ENCODE results near the gene AGER. TPM values are rescaled to one million over a fixed set of nuclear protein-coding genes. Genes with fewer than 3 reads are reported as not detected.

AGER gene
- total RNA-seq, 1 donor from 2014 or later = 1.1 TPM

- Mint-ChIP-seq H3K27me3 (ENCODE audit: insufficient read depth, low read depth) (no peaks in the 10 kb centered on the region), H3K9me3 (no peaks in the 10 kb centered on the region), H3K36me3 (peaks cover 2% of the 10 kb centered on the region), H3K27ac (no peak overlapping the region), H3K4me3 (no peak overlapping the region), H3K4me1 (peaks cover 50% of the 10 kb centered on the region)
- H4K20me1 ChIP-seq (ENCODE audit: low read depth) = no peaks in the 10 kb centered on the region
- no peaks in the 10 kb centered on the region for H3K36me3 ChIP-seq
- no peaks in the 10 kb centered on the region for H3K27me3 ChIP-seq
- H3K4me3 ChIP-seq = no peak overlapping the region
- TF ChIP-seq EZH2 (IDR thresholded peaks at IDR 0.05) = no peak
- no peak for TF ChIP-seq EZH2phosphoT487 (IDR thresholded peaks at IDR 0.05)
- peaks cover 22% of the 10 kb centered on the region for H3F3A ChIP-seq (ENCODE audit: low read depth)
- no peak overlapping the region for H3K27ac ChIP-seq
- no peaks in the 10 kb centered on the region for H3K79me2 ChIP-seq (ENCODE audit: low read depth)
- H3K4me2 ChIP-seq = no peak overlapping the region
- H2AFZ ChIP-seq (replicated peaks) = no peak overlapping the region
- no peak overlapping the region for H3K9ac ChIP-seq
- DNase-seq (ENCODE audit: low spot score) = no peak
- no peaks in the 10 kb centered on the region for H3K9me3 ChIP-seq (ENCODE audit: low read depth)
- peaks cover 23% of the 10 kb centered on the region for H3K4me1 ChIP-seq
Observed at GRCh38 chr6:32198866-32199265, 14.8 kb upstream of the AGER start.

- H3K4me2 ChIP-seq = no peak overlapping the region
- H3K9ac ChIP-seq = no peak overlapping the region
- peaks cover 22% of the 10 kb centered on the region for H3F3A ChIP-seq (ENCODE audit: low read depth)
- no peaks in the 10 kb centered on the region for H4K20me1 ChIP-seq (ENCODE audit: low read depth)
- no peaks in the 10 kb centered on the region for H3K27me3 ChIP-seq
- H3K27ac ChIP-seq = no peak overlapping the region
- Mint-ChIP-seq H3K4me1 (peaks cover 48% of the 10 kb centered on the region), H3K36me3 (peaks cover 2% of the 10 kb centered on the region), H3K27me3 (ENCODE audit: insufficient read depth, low read depth) (peaks cover 2% of the 10 kb centered on the region), H3K4me3 (no peak overlapping the region), H3K27ac (no peak overlapping the region), H3K9me3 (no peaks in the 10 kb centered on the region)
- no peaks in the 10 kb centered on the region for H3K36me3 ChIP-seq
- no peak overlapping the region for H2AFZ ChIP-seq (replicated peaks)
- no peak overlapping the region for H3K4me3 ChIP-seq
- H3K4me1 ChIP-seq = peaks cover 18% of the 10 kb centered on the region
- TF ChIP-seq CTCF (IDR thresholded peaks at IDR 0.05) = no peak
- no peak for TF ChIP-seq EZH2phosphoT487 (IDR thresholded peaks at IDR 0.05)
- no peak for TF ChIP-seq EZH2 (IDR thresholded peaks at IDR 0.05)
- H3K9me3 ChIP-seq (ENCODE audit: low read depth) = no peaks in the 10 kb centered on the region
- no peaks in the 10 kb centered on the region for H3K79me2 ChIP-seq (ENCODE audit: low read depth)
- no peak for DNase-seq (ENCODE audit: low spot score)
Observed at GRCh38 chr6:32198345-32198696, 14.3 kb upstream of the AGER start.

- Histone ChIP-seq H2AFZ (replicated peaks) (peak overlapping the region; percentile 14), H3K4me3 (peak overlapping the region; percentile 70), H3K36me3 (no peaks in the 10 kb centered on the region), H3K4me1 (peaks cover 22% of the 10 kb centered on the region), H3F3A (ENCODE audit: low read depth) (peaks cover 22% of the 10 kb centered on the region), H3K27ac (peak overlapping the region; percentile 99), H3K4me2 (peak overlapping the region; percentile 86), H3K9me3 (ENCODE audit: low read depth) (no peaks in the 10 kb centered on the region), H3K27me3 (no peaks in the 10 kb centered on the region), H4K20me1 (ENCODE audit: low read depth) (no peaks in the 10 kb centered on the region), H3K79me2 (ENCODE audit: low read depth) (no peaks in the 10 kb centered on the region), H3K9ac (peak overlapping the region; percentile 91)
- peak; percentile 29 for DNase-seq (ENCODE audit: low spot score)
- peaks cover 47% of the 10 kb centered on the region for H3K4me1 Mint-ChIP-seq
- peak overlapping the region; percentile 93 for H3K4me3 Mint-ChIP-seq
- no peak for TF ChIP-seq CTCF (IDR thresholded peaks at IDR 0.05)
- TF ChIP-seq EZH2 (IDR thresholded peaks at IDR 0.05) = no peak
- no peak for TF ChIP-seq EZH2phosphoT487 (IDR thresholded peaks at IDR 0.05)
- peak overlapping the region; percentile 99 for H3K27ac Mint-ChIP-seq
- peaks cover 2% of the 10 kb centered on the region for H3K36me3 Mint-ChIP-seq
- H3K27me3 Mint-ChIP-seq (ENCODE audit: insufficient read depth, low read depth) = peaks cover 2% of the 10 kb centered on the region
- no peaks in the 10 kb centered on the region for H3K9me3 Mint-ChIP-seq
Observed at GRCh38 chr6:32196682-32197616, 12.9 kb upstream of the AGER start.
